ENCODE measurements around the gene CCNE1. TPM values are rescaled to one million over a fixed set of nuclear protein-coding genes. Genes with fewer than 3 reads are reported as not detected.

The CCNE1 gene
- total RNA-seq, 1 donor from 2014 or later: 2.5 TPM

- no peaks in the 10 kb centered on the region for H3K36me3 ChIP-seq (ENCODE audit: control insufficient read depth, insufficient read depth, low read length)
- H3K4me3 ChIP-seq (ENCODE audit: low read depth, low read length): no peak overlapping the region
- DNase-seq (ENCODE audit: low read depth): no peak
- TF ChIP-seq CTCF (IDR thresholded peaks at IDR 0.05; ENCODE audit: insufficient read depth, low read length, poor library complexity, severe bottlenecking): no peak
- H3K27me3 ChIP-seq (ENCODE audit: control insufficient read depth, insufficient read depth, low read length): peaks cover 2% of the 10 kb centered on the region
These were observed 37.7 kb upstream of the CCNE1 start for GRCh38 chr19:29774126-29774525.

- TF ChIP-seq CTCF (IDR thresholded peaks at IDR 0.05; ENCODE audit: insufficient read depth, low read length, poor library complexity, severe bottlenecking): no peak
- no peaks in the 10 kb centered on the region for H3K36me3 ChIP-seq (ENCODE audit: control insufficient read depth, insufficient read depth, low read length)
- peaks cover 6% of the 10 kb centered on the region for H3K27me3 ChIP-seq (ENCODE audit: control insufficient read depth, insufficient read depth, low read length)
- no peak overlapping the region for H3K4me3 ChIP-seq (ENCODE audit: low read depth, low read length)
- no peak for DNase-seq (ENCODE audit: low read depth)
These were observed 33.9 kb upstream of the CCNE1 start for GRCh38 chr19:29777781-29778309.

- Histone ChIP-seq H3K36me3 (ENCODE audit: control insufficient read depth, insufficient read depth, low read length) (no peaks in the 10 kb centered on the region), H3K4me3 (ENCODE audit: low read depth, low read length) (no peak overlapping the region), H3K27me3 (ENCODE audit: control insufficient read depth, insufficient read depth, low read length) (peaks cover 6% of the 10 kb centered on the region)
- no peak for TF ChIP-seq CTCF (IDR thresholded peaks at IDR 0.05; ENCODE audit: insufficient read depth, low read length, poor library complexity, severe bottlenecking)
- DNase-seq (ENCODE audit: low read depth): no peak
These were observed 31.9 kb upstream of the CCNE1 start for GRCh38 chr19:29779921-29780320.

- DNase-seq (ENCODE audit: low read depth): no peak
- Histone ChIP-seq H3K27me3 (ENCODE audit: control insufficient read depth, insufficient read depth, low read length) (peaks cover 6% of the 10 kb centered on the region), H3K4me3 (ENCODE audit: low read depth, low read length) (no peak overlapping the region), H3K36me3 (ENCODE audit: control insufficient read depth, insufficient read depth, low read length) (no peaks in the 10 kb centered on the region)
- TF ChIP-seq CTCF (IDR thresholded peaks at IDR 0.05; ENCODE audit: insufficient read depth, low read length, poor library complexity, severe bottlenecking): no peak
These were observed 30.2 kb upstream of the CCNE1 start for GRCh38 chr19:29781386-29782259.

- Histone ChIP-seq H3K36me3 (ENCODE audit: control insufficient read depth, insufficient read depth, low read length) (no peaks in the 10 kb centered on the region), H3K27me3 (ENCODE audit: control insufficient read depth, insufficient read depth, low read length) (peaks cover 6% of the 10 kb centered on the region), H3K4me3 (ENCODE audit: low read depth, low read length) (no peak overlapping the region)
- DNase-seq (ENCODE audit: low read depth): no peak
- TF ChIP-seq CTCF (IDR thresholded peaks at IDR 0.05; ENCODE audit: insufficient read depth, low read length, poor library complexity, severe bottlenecking): no peak
These were observed 29.6 kb upstream of the CCNE1 start for GRCh38 chr19:29782260-29782580.

Data from kidney epithelial cell (primary cell).